Activated CD8-positive, alpha-beta memory T cell treated with anti-CD3 and anti-CD28 coated beads, Interleukin-2, amount 50 U/mL, for 1 hour (primary cell): ENCODE results near the gene PHLDA1.
"Not testable (repeated sequence)": the region's sequence is repeated elsewhere in the genome, so short reads cannot be mapped to it uniquely, and the experiment has no call there.

Experiments
- DNase-seq: peaks from one replicate; pipeline ENCODE4 v3.0.0-alpha.2; 2020; ENCODE audit errors: extremely low read depth

Gene PHLDA1

GRCh38 chr12:76018672-76019071 lies 12.9 kb downstream of the PHLDA1 start:
- DNase-seq, result no peak

GRCh38 chr12:76018111-76018510 lies 13.5 kb downstream of the PHLDA1 start:
- no peak for DNase-seq

DNA sequence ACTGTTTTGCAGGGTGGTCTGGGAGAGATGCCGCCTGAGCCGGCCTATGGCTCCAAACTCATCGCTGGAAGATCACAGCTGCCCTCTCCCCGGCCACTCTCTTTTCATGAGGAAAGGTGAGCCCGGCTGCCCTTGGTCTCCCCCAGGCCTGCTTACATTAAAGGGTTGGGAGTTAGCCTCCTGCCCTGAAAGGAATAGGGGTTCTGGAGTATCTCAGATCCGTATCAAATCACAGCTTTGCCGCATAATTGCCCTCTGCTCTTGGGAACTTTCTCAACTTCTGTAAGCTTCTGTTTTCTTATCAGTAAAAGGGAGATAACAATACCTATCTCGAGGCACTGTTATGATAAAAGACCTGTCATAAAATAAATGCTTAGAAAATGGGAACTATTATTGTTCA lies 17.6 kb downstream of the PHLDA1 start:
- no peak for DNase-seq

GRCh38 chr12:76013603-76014002 lies 18.0 kb downstream of the PHLDA1 start:
- no peak for DNase-seq

- DNase-seq, result no peak
Measured at GRCh38 chr12:76012644-76013043, 18.9 kb downstream of the PHLDA1 start.

DNA sequence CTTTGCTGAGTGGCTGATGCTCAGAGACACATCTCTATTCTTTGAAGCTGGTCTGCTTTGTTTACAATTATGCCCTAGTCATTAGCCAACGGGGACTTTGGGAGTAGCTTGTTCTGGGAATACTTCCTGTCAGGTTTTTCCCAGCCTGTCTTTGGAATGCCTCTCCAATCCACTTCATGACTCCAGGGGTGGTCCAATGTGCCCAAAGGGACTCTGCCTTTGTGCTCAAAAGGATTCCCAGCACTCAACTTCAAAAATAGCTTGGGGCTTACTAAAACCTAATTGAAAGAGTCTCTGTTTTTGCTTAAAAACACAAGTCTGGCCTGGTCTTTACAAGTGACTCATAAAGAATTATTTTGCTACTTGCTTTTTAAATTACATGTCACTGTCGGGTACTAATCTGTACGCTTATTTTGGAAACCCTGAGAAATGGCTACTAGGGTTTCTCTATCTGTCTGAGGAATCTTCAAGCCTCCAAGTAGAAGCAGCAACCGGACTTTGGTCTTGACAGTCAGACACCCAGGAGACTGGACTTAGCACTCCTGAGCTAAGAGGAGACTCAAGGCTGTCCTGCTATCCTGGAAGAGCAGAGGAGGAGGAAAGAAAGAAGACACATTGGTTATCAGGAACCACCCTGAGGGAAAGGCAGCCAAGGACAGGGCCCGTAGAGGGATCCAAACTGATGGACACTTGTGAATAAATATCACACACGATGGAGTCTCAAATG lies 20.7 kb downstream of the PHLDA1 start:
- no peak for DNase-seq

GRCh38 chr12:76008428-76008827 lies 23.1 kb downstream of the PHLDA1 start:
- DNase-seq, result no peak

DNA sequence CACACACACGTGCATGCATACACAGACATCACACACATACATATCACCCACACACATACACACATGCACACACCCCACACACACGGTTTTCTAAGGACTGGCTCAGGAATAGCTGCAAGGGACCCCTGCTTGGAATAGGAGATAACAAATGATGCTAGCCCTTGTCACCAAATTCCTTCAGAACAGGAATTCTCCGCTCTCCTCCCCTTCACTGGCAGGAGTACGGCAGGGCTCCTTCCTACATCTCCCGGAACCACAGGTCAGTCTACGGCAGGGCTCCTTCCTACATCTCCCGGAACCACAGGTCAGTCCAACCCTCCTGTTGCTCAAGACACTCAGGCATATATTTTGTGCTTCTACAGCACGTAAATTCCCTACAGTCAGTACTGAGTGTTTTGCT lies 23.9 kb downstream of the PHLDA1 start:
- no peak for DNase-seq

DNA sequence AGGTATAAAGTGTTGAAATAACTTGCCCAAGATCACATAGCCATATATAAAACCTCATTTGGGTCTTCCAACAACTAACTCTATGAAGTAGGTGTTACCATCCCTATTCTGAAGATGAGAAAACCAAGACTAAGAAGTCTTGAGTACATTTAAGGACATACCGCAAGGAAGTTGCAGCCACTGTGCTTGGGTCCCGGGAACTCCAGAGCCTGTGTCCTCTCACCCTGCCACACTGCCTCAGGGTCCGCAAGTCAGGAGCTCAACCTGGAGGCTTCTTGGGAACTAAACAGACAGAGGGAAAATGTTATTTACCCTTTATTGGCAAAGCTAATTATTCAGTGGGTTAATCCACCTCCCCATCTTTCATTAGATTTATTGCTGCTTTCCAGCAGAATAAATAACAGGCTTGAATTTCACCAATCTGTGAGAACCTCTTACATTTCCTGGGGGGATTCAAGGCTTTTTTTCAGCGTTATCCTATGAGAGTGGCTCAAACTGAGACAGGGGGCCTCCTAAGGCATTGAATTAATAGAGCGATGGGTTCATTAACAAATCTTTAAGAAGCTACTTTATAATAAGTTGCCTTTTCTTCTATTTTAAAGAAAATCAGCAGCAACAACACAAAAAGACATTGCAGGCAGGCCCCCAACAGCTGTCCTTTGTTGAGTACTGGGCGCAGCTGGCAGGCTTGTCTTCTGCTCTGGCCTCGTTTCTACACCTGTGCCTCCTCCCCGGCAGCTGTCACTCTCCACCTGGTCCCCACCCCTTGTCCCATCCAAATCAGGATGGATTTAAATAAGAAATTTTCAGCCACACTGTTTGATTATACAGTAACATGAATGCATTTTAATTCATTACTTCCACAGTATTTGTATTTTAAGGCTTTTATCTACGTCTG lies 25.3 kb downstream of the PHLDA1 start:
- no peak for DNase-seq

- DNase-seq, result no peak
Measured at GRCh38 chr12:76003355-76003638, 28.3 kb downstream of the PHLDA1 start.

GRCh38 chr12:76002598-76003354 lies 28.8 kb downstream of the PHLDA1 start:
- no peak for DNase-seq

GRCh38 chr12:75998292-75999063 lies 33.1 kb downstream of the PHLDA1 start:
- DNase-seq, result no peak

GRCh38 chr12:75997658-75998057 lies 33.9 kb downstream of the PHLDA1 start:
- no peak for DNase-seq

GRCh38 chr12:75996861-75997447 lies 34.6 kb downstream of the PHLDA1 start:
- DNase-seq, result no peak

DNA sequence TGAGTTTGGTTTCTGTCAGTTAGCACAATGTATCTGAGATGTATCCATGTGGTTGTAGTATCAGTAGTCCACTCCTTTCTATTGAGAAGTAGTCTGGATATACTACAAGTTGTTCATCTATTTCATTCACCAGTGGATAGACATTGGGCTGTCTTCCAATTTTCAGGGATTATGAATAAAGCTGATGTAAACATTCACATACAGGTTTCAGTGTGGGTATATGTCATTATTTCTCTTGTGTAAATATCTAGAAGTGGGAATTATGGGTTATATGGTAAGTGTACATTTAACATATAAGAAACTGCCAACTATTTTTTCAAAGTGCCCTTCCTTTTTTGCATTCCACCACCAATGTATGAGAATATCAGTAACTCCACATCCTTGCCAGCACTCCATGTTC lies 35.9 kb downstream of the PHLDA1 start:
- no peak for DNase-seq

DNA sequence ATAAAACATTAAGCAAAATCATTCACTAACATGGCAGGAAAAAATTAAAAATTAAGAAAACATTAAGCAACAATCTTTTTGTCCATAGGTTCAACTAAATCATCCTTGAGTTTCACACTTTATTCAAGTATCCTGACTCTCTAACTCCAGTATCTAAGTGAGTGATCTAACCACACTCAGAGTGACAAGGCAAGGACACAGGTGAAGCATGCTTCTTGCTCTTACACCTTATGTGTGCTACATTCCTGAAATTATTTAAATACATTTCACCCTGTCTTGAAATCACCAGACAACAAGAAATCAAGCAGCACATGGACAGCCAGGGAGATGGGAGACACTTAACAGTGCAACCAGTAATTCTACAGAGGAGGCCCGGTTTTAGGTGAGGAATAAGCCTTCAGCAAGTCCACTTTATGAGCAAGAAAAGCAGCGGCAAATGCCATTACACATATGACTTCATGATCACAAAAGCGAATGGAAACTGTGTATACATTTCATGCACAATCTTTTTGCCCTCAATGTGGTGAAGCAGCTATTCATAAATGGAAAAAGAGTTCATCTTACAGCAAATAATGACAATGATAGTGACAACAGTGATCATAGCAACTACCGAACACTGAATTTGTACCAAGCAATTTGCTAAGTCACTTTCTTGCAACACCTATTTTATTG lies 37.4 kb downstream of the PHLDA1 start:
- no peak for DNase-seq

DNA sequence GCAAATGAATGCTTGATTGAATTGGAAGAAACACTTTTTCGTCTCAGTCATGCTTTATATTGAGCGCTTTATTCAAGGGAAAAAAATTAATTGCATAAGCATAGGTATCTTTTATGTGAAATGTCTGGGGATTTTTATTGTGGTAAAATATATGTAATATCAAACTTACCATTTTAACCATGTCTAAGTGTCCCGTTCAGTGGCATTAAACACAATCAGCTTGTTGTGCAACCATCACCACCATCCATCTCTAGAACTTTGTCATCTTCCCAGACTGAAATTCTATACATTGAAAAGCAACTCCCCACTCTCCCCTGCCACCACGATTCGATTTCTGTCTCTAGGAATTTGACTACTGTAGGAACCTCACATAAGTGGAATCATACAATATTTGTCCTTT lies 39.8 kb downstream of the PHLDA1 start:
- no peak for DNase-seq

DNA sequence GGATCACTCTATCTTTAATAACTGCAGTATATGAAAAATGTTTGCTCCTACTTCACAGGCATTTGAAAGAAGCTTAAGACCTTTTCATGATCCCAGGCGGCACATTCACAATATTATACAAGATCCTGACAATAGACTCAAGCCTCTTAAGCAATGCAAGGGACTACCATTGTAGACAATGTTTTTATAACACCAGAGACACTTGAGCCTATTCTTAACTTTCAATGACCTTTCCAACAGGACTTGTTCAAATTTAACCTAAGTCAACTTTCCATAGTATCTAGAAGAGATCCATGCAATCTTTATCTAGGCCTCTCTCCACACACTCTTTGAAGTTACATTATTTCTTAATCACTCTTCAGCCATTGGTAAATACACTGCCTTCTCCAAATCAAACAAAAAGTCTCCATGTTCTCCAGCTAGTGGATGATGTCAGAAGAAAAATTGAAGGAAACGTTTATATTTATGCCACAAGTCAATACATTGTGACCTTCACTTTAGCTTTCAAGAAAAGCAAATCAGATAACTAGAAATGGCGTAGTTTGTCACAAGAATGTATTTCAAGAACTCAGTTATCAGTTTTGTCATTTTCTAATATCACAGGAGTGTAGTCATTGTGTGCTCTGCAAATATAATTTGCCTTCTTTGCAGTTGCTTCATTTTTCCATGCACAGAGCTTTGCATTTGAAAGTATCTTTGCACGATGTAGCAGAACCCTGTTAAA lies 41.2 kb downstream of the PHLDA1 start:
- DNase-seq, result no peak

- DNase-seq, result not testable (repeated sequence)
Measured at GRCh38 chr12:75987709-75988108, 43.9 kb downstream of the PHLDA1 start.
